Anterior cingulate cortex (tissue), 58 donors: Measurements from ENCODE around the gene CACNA1I.

Experiments
- DNase-seq, 58 donors: peaks; one replicate each; lab custom pipeline; 2025; lab: John Stamatoyannopoulos, UW

CACNA1I gene

DNA sequence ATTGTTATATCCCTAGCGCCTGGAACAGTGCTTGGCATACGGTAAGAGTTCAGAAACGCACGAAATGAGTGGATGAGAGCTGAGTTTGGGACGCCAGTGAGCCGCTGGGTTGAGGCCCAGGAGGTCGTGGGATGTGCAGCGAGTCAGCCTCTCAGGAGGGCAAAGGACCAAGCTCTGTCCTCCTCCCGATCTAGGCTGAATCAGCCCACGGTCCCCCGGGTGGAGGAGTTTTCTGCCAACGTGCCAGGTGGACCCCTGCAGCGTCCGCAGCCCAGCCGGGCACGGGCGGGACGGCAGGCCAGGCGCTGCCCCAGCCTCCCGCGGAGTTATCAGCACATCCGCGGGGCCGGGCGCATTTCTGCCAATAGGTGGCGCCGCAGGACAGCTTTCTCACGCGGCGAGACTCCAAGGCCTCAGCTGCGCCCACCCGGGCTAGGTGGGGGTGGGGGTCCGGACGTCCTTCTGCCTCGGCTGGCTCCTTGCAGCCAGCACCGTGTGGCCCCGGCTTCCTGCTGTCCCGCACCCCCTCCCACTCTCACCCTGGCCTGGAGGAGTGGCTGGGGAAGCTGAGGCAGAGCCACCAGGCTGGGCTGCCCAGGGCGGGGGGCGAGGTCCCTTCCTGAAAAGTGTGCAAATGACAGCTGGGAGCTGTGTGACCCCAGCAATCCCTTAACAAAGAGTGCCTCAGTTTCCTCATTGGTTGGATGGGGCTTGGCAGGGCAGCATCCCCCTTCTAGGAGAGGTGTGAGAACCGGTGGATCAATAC, 35.8 kb upstream of the CACNA1I start:
- peak in 51 of 58 donors; percentile 19 to 92 (median 63) for DNase-seq

DNA sequence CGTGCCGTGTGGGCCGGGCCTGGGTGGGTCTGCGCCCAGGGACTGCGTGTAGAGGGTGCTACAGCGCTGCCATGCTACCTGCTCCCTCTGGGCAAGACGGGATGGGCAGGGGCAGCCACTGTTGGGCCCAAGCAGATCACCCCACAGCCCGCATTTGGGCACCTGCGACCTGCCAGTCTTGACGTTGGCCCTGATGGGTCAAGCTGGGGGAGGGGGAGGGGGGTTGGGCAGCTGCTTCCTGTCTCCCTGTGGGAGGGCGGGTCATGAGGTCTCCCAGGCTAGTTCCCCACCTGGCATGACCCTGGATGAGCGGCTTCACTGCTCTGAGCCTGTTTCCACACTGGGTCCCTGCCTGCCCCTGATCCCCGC, 35.2 kb upstream of the CACNA1I start:
- no peak for DNase-seq

DNA sequence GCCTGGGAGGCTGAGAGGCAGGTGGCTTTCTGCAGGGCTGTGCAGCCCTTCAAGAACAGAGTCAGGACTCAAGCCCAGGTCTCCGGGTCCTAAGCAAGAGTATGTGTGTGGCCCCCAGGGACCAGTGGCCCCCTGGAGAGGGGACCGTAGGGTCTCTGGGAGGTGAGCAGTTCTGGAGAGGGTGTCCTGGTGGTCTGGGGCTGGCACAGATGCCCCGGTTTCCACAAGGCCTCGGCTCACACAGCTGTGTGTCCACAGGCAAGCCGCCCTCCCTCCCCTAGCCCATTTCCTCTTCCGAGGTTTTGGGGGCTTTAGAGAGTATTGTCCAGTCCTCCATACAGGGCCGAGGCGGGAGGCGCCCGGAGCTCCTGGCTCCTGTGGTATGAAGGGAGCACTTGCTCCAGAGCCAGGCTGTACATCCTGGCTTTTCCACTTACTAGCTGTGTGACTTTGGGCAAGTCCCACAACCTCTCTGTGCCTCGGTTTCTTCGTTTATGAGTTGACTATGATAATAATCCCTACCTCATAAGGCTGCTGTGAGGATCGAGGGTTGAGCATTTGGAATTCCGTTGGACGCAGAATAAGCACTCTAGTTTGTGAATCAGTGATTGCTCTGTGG, 34.6 kb upstream of the CACNA1I start:
- no peak for DNase-seq

DNA sequence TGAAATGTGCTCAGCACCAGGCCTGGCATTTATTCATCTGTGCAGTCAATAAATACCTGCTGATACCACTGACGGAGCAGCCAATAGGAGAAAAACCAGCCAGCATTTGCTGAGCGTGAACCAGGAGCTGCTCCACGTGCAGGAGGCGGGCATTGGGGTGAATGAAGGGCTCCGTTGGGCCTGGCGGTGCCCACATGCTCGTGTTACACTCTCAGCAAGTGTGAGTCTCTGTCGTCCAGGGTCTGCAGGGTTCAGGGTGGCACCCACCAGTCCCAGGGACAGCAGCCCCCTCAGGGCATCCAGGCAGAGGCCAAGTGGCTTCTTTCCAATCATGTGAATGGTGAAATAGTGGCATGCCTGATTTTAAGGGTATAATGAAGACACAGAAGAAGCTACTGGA, 33.8 kb upstream of the CACNA1I start:
- no peak for DNase-seq

DNA sequence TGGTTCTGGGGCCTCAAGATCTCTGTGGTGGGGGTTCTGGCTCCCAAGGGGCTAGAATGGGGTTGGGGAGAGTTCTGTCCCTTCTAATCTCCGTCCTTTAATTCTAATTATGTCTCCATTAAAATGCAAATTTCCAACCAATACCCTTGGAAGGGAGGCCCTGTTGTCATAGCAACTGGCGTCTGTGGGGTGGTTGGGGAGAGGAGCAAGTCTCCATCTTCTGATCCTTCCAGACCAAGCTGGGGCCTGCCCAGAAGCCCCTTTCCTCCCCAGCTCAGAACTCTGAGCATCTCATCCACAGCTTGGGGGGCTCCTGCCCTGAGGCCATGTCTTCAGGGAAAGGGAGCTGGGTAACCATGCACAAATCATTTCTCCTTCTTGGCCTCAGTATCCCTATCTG, 32.6 kb upstream of the CACNA1I start:
- no peak for DNase-seq

DNA sequence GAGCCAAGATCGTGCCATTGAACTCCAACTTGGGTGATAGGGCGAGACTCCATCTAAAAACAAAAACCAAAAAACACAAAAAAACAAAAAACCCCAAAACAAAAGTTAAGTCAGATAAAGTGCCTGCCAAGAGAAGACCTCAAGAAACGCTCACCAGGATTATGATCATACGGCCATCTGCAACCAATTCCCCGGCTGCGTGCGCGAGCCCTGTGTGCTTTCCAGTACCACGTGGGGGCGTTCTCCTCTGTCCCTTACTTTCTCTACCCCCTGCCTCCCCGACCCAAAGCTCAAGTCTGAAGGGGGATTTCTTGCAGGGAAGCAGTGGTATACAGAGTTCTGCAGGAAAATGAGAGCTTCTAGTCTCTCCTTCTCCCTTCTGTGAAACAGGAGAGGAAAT, 27.5 kb upstream of the CACNA1I start:
- DNase-seq = peak in 3 of 58 donors; percentile 16 to 26 (median 26)

DNA sequence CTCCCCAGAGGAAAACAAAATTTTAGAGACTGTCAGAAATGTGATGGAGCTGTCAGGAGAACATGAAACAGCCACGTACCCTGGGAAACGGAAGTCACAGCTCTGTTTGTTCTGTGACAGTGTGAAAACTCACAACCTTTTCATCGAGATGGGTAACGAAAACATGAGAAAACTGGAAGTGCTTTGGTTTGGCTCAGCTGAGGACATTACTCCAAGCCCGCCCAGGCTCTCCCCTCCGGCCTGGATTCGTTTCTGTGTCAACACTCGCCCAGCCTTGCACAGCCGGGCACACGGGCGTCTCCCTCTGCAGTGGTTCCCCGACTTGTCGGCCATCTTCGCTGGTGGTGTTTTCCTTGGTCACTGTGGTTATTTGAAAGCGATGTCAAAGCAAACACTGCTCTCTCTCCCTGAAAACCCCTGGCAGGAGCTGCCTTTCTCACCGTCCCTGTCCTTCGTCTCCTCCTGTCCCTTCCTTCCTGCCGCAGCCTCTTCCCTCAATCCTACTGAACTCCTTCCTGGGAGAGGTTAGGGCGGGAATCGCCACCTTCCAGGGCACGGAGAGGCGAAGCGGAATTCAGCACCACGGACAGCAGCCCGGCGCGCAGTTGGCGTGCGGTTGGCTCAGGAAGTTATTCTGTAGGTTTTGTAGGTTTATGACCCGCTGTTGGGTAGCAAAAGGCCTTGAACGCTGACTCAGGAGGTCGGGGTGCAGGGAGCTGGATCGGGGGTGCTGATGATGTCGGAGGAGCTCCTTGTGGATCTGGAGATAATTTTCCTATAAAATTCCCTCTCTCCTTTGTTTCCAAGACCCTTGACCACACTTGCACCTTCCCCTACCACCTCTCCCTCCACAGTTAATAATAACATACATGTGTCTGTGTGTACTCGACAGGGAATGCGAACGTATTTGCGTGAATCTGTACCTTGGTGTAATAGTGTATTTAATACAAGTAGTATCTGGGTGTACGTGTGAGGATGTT, 24.9 kb upstream of the CACNA1I start:
- peak in 1 of 58 donors; percentile 18 for DNase-seq

DNA sequence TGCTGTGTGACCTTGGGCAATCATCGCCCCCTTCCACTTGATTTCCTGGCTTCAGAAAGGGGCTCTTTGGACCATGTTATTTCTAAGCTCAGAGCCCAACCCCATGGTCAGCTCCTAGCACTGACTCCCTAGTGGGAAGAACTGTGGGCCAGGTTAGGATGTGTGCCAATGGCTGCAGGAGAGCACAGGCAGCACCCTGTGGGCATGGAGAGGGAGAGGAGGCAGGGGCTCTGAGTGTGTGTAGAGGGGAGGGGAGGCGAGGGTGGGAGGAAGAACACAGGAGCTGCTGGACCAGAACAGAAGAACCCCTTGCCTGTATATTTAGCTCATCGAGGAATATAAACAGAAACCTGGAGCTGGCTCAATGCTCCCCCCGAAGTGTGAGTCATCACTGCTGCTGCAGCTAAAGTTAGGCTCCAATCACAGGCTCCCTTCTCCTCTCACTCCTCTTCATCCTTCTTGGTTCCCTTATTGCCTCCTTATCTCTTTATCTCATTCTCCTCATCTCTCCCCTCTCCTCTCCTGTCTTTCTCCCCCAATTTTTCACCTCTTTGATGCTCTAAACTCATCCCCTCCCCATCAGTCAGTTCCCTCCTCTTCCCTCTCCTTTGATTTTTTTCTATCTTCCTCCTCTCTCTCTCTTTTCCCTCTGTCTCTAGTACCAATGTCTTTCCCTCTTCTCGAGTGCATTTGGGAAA, 23.5 kb upstream of the CACNA1I start:
- peak in 39 of 58 donors; percentile 5 to 80 (median 42) for DNase-seq

DNA sequence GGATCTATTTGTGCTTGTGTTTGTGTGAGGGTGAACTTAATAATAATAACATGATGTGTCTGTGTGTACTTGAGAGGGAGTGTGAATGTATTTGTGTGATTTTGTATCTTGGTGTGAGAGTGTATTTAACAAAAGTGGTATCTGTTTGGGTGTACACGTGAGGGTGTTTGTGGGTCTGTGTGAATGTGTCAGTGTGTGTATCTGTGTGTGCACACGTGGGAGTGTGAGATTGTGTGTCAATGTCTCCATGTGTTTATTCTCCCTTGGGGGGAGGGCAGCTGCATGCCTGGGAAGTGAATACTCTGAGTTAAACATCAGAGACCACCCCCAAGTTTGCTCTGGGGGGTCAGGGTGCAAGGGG, 23.0 kb upstream of the CACNA1I start:
- DNase-seq = no peak

DNA sequence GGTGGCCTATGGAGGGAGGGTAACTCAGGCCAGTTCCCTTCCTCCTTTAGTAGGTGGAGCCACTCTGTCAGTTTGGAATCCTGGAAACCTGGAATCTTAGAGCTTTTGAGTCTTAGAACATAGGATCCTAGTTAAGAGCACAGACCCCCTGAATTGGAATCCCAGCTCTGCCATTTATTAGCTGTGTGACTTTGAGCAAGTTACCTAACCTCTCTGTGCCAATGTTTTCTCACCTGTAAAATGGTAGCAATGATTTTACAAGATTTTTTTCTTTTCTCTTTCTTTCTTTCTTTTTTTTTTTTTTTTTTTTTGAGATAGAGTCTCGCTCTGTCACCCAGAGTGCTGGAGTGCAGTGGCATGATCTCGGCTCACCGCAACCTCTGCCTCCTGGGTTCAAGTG, 17.1 kb upstream of the CACNA1I start:
- no peak for DNase-seq

DNA sequence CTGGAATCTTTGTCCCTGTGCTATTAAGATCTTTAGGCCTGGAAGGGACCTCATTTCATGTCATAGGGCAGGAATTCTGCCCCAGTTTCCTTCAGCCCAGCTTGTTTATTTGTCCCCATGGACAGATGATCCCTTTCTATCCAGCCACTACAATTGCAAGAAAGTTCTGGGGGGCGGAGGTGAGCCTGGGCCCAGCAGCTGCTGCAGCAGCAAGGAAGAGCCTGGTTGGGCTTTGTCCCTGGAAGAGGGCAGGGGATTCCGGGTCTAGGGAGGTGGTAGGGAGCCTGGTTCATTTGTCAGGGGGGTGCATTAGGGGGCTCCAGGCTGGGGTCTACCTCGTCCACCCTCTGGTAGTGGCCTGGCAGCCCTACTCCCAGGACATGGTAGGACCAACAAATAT, 16.4 kb upstream of the CACNA1I start:
- DNase-seq = no peak

DNA sequence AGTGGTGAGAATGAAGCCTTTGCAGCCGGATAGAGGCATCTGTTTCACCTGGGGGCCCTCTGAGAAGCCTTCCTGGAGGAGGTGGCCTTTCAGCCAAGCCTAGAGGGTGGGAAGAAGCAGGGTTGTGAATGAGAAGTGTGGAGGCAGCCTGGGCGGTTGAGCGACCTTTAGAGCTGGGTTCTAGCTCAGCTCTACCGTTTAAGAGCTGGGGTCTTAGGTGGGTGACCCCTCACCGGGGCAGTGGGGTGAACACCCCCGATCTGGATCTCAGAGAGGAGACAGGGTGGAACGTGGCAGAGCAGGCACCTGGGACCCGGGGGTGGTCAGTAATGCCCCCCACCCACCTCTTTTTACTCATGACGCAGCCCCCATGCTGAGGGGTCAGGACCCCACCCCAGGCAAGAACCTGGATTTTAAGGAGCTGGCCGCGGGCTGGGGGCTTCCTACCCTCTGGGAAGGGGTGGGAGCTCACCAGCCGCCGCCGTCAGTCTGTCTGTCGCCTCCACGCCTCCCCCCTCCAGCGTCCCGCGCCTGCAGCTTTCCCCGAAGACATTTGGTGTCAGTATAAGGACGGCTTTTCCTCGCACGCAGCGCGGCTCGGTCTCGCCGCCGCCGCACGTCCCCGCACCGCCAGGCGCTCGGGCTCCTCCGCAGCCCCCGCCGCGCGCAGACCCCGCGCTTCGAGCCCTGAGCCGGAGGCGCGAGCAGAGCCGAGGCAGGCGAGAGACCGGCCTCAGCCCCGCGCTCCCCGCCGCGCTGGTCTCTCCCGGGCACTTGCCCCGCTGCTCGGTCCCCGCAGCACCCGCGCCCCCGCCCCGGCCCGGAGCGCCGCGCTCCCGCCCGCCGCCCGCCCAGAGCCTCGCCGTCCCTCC, 13.3 kb upstream of the CACNA1I start:
- peak in 29 of 58 donors; percentile 4 to 60 (median 26) for DNase-seq

DNA sequence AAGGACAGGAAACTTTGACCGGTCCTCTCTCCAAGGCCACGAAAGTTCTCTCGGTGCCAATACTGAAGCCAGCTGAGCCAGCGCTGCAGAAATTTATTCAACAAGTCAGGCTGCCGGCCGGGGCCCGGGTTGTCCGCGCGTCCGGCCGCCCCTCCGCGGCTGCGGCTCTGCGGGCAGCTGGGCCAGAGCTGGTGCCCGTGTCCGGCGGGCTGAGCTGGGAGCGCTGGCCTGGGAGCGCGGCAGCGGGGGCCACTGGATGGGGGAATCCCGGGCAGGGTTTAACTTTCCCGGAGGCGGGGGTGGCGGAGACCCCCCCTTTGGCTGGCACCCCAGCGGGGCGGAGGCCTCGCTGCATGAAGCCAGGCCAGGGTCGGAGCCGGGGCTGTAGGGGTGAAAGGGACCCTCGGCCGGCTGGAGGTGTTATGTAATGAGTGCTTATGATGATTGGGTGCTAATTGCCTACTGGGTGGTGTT, 12.3 kb upstream of the CACNA1I start:
- DNase-seq = no peak

DNA sequence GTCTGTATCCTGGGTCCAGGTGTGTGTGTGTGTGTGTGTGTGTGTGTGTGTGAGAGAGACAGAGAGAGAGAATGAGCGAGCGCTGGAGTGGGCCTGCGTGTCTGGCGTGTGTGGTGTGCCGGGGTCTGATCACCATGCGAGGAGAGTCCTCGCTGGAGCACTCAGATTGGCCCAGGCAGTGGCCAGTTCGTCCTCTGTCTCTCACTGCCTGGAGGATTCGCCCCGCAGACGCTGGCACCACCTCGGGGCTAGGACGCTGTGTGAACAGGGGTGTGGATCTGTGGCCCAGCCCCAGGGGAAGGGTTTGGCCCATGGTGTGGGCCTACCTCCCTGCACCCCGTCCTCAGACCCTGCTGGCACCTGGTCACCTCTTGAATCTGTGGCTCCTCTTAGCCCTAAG, 11.6 kb upstream of the CACNA1I start:
- peak in 1 of 58 donors; percentile 6 for DNase-seq

DNA sequence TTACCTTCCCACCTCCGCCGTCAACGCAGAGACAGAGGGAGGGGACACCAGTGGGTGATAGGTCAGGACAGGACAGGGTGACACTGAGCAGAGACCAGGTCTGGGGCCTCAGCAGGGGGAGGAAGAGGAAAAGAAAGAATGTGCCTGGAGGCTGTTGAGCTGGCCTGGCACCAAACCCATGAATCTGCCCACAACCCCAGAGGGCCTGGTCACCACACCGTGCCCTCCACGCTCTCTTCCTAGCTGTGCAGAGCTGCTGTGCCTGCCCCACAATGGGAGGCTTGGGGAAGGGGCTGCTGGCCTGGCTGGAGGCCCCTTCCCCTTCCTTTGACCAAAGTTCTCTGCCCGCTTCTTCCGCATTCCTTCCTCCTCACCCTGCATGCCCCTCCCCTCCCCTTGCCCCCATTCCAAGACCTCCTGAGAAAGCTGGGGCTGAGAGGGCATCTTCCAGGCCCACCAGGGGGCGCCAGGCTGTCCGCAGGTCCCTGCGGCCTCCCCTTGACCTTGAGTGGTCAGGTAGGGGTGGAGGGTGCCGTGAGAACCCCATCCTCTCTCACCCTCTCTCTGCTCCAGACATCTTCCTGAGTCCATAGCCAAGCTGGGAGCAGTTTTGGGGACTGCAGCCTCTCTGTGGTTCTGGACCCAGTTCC, 11.0 kb upstream of the CACNA1I start:
- DNase-seq = no peak

DNA sequence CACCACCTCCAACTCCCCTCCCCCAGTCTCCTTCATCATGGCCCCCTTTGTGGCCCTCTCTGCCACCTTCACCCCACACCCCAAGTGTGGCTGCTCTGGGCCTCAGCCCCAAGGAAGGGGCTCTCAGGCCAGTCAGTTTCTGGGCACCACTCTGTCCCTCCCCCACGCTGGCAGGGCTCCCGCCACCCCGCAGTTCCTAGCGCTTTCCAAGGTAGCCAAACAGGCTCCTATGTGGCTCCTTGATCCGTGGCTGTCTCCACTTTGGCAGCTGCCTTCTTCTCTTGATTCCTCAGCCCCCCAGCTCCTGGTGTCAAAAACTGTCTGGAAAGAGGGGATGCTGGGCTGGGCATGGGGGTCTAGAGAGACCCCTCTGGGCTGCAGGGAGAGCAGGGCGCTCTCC, 10.4 kb upstream of the CACNA1I start:
- no peak for DNase-seq

DNA sequence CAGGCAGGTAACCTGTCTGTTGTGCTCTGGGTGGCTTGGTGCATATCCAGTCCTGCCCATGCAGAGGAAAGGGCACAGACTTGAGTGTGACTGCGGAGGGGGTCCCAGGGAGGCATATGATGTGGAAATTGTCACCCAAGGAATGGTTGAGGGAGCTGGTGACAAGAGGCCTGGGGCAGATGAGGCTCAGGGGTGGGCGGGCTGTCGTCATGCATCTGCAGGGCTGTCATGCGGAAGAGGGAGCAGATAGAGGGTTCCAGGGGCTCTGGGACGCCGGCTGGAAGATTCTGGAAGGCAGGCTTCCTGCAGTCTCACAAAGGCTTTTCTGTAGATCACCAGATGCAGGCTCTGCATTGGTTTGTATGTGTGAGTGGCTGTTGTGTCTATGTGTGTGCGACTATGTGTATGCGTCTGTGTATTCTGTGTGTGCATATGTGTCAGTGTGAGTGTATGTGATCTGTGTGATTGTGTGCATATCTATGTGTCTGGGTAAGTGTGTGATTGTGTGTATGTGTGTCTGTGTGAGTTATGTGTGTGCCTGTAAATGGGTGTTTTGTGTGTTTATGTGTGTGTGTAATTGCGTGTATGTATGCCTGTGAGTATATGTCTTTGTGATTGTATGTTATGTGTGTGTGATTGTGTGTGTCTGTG, 7.6 kb upstream of the CACNA1I start:
- DNase-seq = no peak
